T follicular helper cell (primary cell): ENCODE measurements around the gene CRBN.

Source experiments
- DNase-seq: peaks from one replicate; pipeline ENCODE4 v3.0.0-alpha.2; 2020; ENCODE audit warnings: low read depth

The CRBN gene

DNA sequence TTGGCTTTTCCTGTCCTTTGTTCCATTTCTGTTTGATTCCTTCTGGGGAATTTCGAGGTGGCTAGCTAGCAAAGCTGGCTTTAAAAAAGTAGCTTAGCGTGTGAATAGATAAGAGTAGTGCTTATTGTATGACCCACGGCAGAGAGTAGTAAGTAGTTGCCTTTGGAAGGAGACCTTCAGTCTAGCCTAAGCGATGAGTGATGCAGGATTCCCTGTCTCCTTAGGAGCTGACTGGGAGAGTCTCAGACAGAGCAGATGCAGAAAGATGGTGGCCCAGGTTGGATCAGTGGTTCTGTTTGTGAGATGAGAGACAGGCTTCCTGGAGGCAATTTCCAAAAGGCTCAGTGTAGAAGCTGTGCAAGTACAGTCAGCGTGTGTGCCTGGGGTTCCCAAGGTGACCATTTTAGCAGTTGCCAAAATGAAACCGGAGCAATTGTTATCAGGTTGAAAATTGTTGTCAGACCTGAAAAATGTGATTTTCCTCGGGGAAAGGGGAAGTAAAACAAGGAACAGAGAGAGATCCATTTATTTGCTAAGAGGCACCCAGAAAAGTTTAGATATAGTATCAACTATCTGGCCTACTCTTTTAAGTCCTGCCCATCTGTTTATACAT lies 68.6 kb downstream of the CRBN start:
- DNase-seq = no peak

DNA sequence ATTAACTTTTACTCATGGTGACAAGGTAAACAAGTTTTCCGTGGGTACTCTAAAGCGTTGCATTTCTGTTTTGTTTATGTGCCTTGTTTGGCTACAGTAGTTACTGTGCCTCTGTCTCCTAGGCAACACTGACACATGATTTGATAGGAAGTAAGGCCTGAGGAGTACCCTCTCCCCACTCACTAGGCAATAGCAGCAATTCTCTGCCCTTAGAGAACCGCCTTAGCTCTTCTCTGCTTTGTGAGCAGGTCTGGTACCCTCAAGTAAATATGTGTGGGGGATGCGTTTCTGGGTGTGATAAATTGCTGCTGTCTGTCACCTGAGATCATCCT lies 69.2 kb downstream of the CRBN start, which contains the start of gene IL5RA:
Gene IL5RA, minus strand, starts transcription at position 76 of the 332 bp plus-strand sequence. CDS start 5,390 bp downstream, outside the sequence.
- DNase-seq = no peak

DNA sequence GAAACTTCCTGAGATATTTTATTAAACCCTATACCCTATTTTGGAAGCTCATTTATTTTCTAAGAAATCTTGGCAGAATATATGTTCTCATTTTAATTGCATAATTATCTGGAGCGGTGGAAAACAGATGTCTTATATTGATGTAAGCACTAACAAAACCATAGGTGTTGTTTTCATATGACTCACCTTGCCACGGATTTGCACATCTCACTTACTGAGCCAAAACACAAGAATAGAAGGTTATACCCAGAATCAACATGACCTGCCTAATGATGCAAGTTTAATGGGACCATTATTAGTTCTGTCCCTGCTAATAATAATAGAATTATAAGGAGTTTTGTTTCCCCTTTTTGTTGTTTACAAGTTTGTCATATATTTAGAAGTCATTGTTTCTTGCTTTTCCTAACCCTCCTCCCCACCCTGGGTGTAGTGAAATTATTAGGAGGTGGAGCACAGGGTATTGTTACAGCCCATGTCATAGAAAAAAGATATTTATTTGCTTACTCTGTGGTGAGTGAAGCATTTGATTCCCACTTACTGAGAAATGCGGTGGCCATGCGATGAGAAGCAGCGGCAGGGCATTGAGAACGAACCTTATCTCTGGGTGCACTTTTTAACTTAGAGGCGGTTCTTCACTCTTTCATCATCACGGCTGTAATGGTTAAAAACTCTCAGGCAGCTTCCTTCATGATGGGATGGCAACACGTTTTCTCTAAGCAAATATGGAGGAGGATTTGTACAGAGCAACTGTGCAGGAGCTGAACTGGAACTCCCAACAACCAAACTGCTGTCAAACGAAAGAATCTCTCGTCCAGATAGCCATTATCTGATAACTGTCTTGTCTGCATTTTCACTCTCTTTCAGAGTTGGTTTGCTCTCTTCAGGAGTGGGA lies 69.8 kb downstream of the CRBN start:
- DNase-seq = no peak

GRCh38 chr3:3107858-3108257 lies 71.6 kb downstream of the CRBN start:
- no peak for DNase-seq

DNA sequence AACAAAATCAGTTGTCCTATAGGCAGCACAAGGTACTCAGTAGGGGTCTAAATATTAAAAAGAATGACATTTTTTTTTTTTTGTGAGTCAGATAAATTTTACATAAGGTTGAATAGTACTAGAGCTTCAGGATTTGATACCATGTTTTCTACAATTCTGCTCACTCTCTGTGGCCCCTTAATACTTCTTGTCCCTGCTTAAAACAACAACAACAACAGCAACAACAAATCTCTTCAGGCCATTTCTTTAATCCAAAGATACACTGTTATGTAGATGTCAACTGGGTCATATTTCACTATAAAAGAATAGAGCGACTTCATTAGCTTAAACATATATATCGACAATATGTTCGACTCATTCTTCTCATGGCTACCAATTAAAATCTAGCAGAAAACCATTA lies 72.3 kb downstream of the CRBN start:
- no peak for DNase-seq

- DNase-seq = no peak
These were observed 73.7 kb downstream of the CRBN start for GRCh38 chr3:3105815-3106214.

DNA sequence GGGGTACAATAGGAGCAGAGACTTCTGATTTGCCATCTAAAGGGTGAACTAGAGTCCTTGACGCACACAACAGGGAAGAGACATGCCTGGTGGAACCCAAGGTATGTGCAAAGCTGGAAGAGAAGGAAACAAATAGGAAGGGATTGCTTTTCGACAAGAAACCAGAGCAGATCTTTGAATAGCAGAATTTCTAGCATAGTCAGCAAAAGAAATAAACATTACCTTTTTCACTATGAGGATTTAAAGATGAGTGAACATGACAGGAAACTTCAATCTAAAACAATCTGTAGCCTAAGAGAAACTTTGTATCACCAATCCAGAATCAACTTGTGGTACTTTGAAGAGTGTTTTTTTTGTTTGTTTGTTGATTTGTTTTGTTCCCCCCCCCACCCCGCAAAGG lies 74.2 kb downstream of the CRBN start:
- DNase-seq = no peak

- no peak for DNase-seq
These were observed 76.7 kb downstream of the CRBN start for GRCh38 chr3:3102751-3103150.

GRCh38 chr3:3101660-3102458 lies 77.6 kb downstream of the CRBN start:
- no peak for DNase-seq
